HEK293 (cell line): ENCODE results near the gene HAUS5.

Experiments used
- CTCF ChIA-PET: fragments of 350-600 bp; formaldehyde crosslinking; extraction: SDS; loops from one replicate; lab custom pipeline; 2021; ENCODE audit warnings: antibody characterized with exemption; lab: Yijun Ruan, JAX
- POLR2A ChIA-PET: fragments of 300-600 bp; formaldehyde crosslinking; extraction: SDS; loops from one replicate; lab custom pipeline; 2020; ENCODE audit warnings: antibody characterized with exemption, inconsistent platforms; lab: Yijun Ruan, JAX
- H3K27ac ChIP-seq: fragments of 200-500 bp; sonication (Bioruptor generic); 2 replicates; pipeline ENCODE4 v1.5.1; 2014; ENCODE audit warnings: low read depth, low read length, control low read depth, inconsistent platforms; ENCODE audit errors: extremely low read depth
- H3K36me3 ChIP-seq, 2 experiments: fragments of 200-500 bp in 1 of 2; sonication (Bioruptor generic) in 1 of 2; 1 replicate in 1 of 2; 2 replicates in 1 of 2; pipeline ENCODE4 v1.5.1; 2014 to 2017; ENCODE audit warnings: inconsistent platforms in 2 of 2, low read length in 2 of 2; ENCODE audit not compliant: control insufficient read depth in 2 of 2, insufficient read depth in 1 of 2
- H3K4me1 ChIP-seq: fragments of 200-500 bp; sonication (Bioruptor generic); 2 replicates; pipeline ENCODE4 v1.5.1; 2014; ENCODE audit warnings: mild to moderate bottlenecking, low read length, inconsistent platforms; ENCODE audit not compliant: control insufficient read depth, insufficient read depth
- H3K4me3 ChIP-seq: 2 replicates; pipeline ENCODE4 v1.5.1; 2011; ENCODE audit warnings: low read depth, mild to moderate bottlenecking, control low read depth, low read length, moderate library complexity
- H3K9me3 ChIP-seq: fragments of 200-500 bp; sonication (Bioruptor generic); 2 replicates; pipeline ENCODE4 v1.5.1; 2014; ENCODE audit warnings: low read depth, low read length, inconsistent platforms; ENCODE audit not compliant: control insufficient read depth, insufficient read depth
- EGR2 ChIP-seq: fragments of 450-650 bp; formaldehyde crosslinking; IDR thresholded peaks from 2 replicates; pipeline ENCODE4 v1.5.1; 2016; ENCODE audit warnings: low read depth, missing biosample characterization, missing genetic modification characterization
- GFI1B ChIP-seq: fragments of 450-650 bp; formaldehyde crosslinking; IDR thresholded peaks from 2 replicates; pipeline ENCODE4 v1.5.1; 2016; ENCODE audit warnings: missing biosample characterization, missing genetic modification characterization
- GLIS1 ChIP-seq: fragments of 450-650 bp; formaldehyde crosslinking; IDR thresholded peaks from 2 replicates; pipeline ENCODE4 v1.5.1; 2016; ENCODE audit warnings: missing biosample characterization, missing genetic modification characterization
- GLIS2 ChIP-seq: fragments of 450-650 bp; formaldehyde crosslinking; IDR thresholded peaks from 2 replicates; pipeline ENCODE4 v1.5.1; 2016; ENCODE audit warnings: missing biosample characterization, missing genetic modification characterization
- KLF1 ChIP-seq: fragments of 450-650 bp; formaldehyde crosslinking; IDR thresholded peaks from 2 replicates; pipeline ENCODE4 v1.5.1; 2016; ENCODE audit warnings: missing biosample characterization, missing genetic modification characterization
- KLF17 ChIP-seq: fragments of 450-650 bp; formaldehyde crosslinking; IDR thresholded peaks from 2 replicates; pipeline ENCODE4 v1.5.1; 2016; ENCODE audit warnings: missing biosample characterization, missing genetic modification characterization
- SCRT1 ChIP-seq: fragments of 450-650 bp; formaldehyde crosslinking; IDR thresholded peaks from 2 replicates; pipeline ENCODE4 v1.5.1; 2016; ENCODE audit warnings: missing biosample characterization, missing genetic modification characterization, borderline replicate concordance
- SCRT2 ChIP-seq: fragments of 450-650 bp; formaldehyde crosslinking; IDR thresholded peaks from 2 replicates; pipeline ENCODE4 v1.5.1; 2016; ENCODE audit warnings: missing biosample characterization, missing genetic modification characterization
- ZNF112 ChIP-seq: fragments of 450-650 bp; formaldehyde crosslinking; IDR thresholded peaks from 2 replicates; pipeline ENCODE4 v1.5.0; 2017; ENCODE audit warnings: missing biosample characterization, missing genetic modification characterization
- ZNF114 ChIP-seq: fragments of 450-650 bp; formaldehyde crosslinking; IDR thresholded peaks from 2 replicates; pipeline ENCODE4 v1.5.0; 2017; ENCODE audit warnings: missing biosample characterization, missing genetic modification characterization
- ZNF366 ChIP-seq: fragments of 450-650 bp; formaldehyde crosslinking; conservative IDR thresholded peaks from 2 replicates; pipeline ENCODE4 v1.5.1; 2016; ENCODE audit warnings: missing biosample characterization, missing genetic modification characterization
- ZNF513 ChIP-seq: fragments of 450-650 bp; IDR thresholded peaks from 2 replicates; pipeline ENCODE4 v1.5.1; 2018; ENCODE audit warnings: missing biosample characterization, missing genetic modification characterization
- ZNF529 ChIP-seq: fragments of 450-650 bp; formaldehyde crosslinking; IDR thresholded peaks from 2 replicates; pipeline ENCODE4 v1.5.1; 2017; ENCODE audit warnings: missing genetic modification characterization, missing biosample characterization; ENCODE audit not compliant: insufficient replicate concordance
- ZNF555 ChIP-seq: fragments of 450-650 bp; formaldehyde crosslinking; conservative IDR thresholded peaks from 2 replicates; pipeline ENCODE4 v1.5.1; 2017; ENCODE audit warnings: missing biosample characterization, mild to moderate bottlenecking, missing genetic modification characterization, inconsistent platforms
- ZNF571 ChIP-seq: fragments of 450-650 bp; formaldehyde crosslinking; IDR thresholded peaks from 2 replicates; pipeline ENCODE4 v1.5.0; 2017; ENCODE audit warnings: missing biosample characterization, missing genetic modification characterization
- ZNF580 ChIP-seq: fragments of 450-650 bp; formaldehyde crosslinking; IDR thresholded peaks from 2 replicates; pipeline ENCODE4 v1.5.1; 2016; ENCODE audit warnings: missing biosample characterization, missing genetic modification characterization

Gene HAUS5

GRCh38 chr19:35665604-35666003 lies 53.1 kb downstream of the HAUS5 start:
- Histone ChIP-seq H3K4me3 (no peak overlapping the region), H3K9me3 (no peaks in the 10 kb centered on the region), H3K27ac (no peak overlapping the region), H3K4me1 (no peaks in the 10 kb centered on the region), H3K36me3 (peaks cover 4 to 8% of the 10 kb centered on the region in 2 experiments; a peak in 2 of 3 replicates)
- peak; percentile 78 for TF ChIP-seq SCRT1 (tag by site-specific recombination)
- no peak for TF ChIP-seq GFI1B (tag by site-specific recombination)
- TF ChIP-seq ZNF112 (tag by site-specific recombination) = no peak
- peak; percentile 22; the same call in 1 of the 2 replicates for TF ChIP-seq GLIS1 (tag by site-specific recombination)
- peak; percentile 49; the same call in 1 of the 2 replicates for TF ChIP-seq SCRT2 (tag by site-specific recombination)
- ChIA-PET POLR2A (interaction anchor here (1.1 to 1.5 kb wide), 2 partner anchors 12 to 17 kb away, joined by 4 to 5 read pairs; partner anchors contain the start of gene COX6B1), CTCF (interaction anchor here (0.6 kb wide), 1 partner anchor 864 kb away, joined by 6 read pairs; no protein-coding TSS in a partner anchor)

GRCh38 chr19:35666251-35666913 lies 53.8 kb downstream of the HAUS5 start, which contains the start of gene UPK1A:
Gene UPK1A, plus strand, starts transcription at chr19:35666517. Its CDS starts 296 bp downstream, at chr19:35666813.
- Histone ChIP-seq H3K9me3 (no peaks in the 10 kb centered on the region), H3K4me1 (no peaks in the 10 kb centered on the region), H3K36me3 (peaks cover 1 to 8% of the 10 kb centered on the region in 2 experiments; a peak in 2 of 3 replicates), H3K4me3 (no peak within 1 kb of the TSS), H3K27ac (no peak within 1 kb of the TSS)
- POLR2A ChIA-PET = interaction anchor here (0.7 to 1.5 kb wide), 5 partner anchors 11 to 108 kb away, joined by 3 to 8 read pairs (median 4); partner anchors contain the start of genes COX6B1 and LIN37
- TF ChIP-seq ZNF529 (tag by site-specific recombination) (no peak), KLF17 (tag by site-specific recombination) (no peak), ZNF114 (no peak), ZNF571 (tag by site-specific recombination) (no peak), KLF1 (tag by site-specific recombination) (peak; percentile 68), GLIS2 (tag by site-specific recombination) (peak; percentile 13; the same call in 1 of the 2 replicates), ZNF580 (tag by site-specific recombination) (no peak), ZNF366 (no peak), ZNF555 (tag by site-specific recombination) (no peak), EGR2 (tag by site-specific recombination) (peak; percentile 19; the same call in 1 of the 2 replicates)
- CTCF ChIA-PET = interaction anchor here (0.8 kb wide), 1 partner anchor 27 kb away, joined by 3 read pairs; no protein-coding TSS in a partner anchor

GRCh38 chr19:35669566-35669965 lies 57.0 kb downstream of the HAUS5 start:
- ChIA-PET CTCF (interaction anchor here (0.6 to 1.6 kb wide), 4 partner anchors 9 to 33 kb away, joined by 3 to 6 read pairs (median 4); no protein-coding TSS in a partner anchor), POLR2A (interaction anchor here (0.6 to 2.5 kb wide), 3 partner anchors 9 to 143 kb away, joined by 4 to 11 read pairs (median 5); partner anchors contain the start of gene COX6B1)
- Histone ChIP-seq H3K4me1 (peaks cover 6% of the 10 kb centered on the region), H3K4me3 (no peak overlapping the region), H3K36me3 (no peaks in the 10 kb centered on the region; a peak in 1 of 3 replicates), H3K9me3 (no peaks in the 10 kb centered on the region), H3K27ac (no peak overlapping the region)
- TF ChIP-seq ZNF580 (tag by site-specific recombination) (0 out of 2 replicates have a peak, but pooled peaks have one; percentile 11), ZNF513 (tag by site-specific recombination) (no peak)
